Measurements from ENCODE around the gene LGALSL.

LGALSL gene

GRCh38 chr2:64474121-64474571 is 20.2 kb downstream of the LGALSL start:
- DNase-seq, result no peak

- DNase-seq, result no peak
These were observed 20.7 kb downstream of the LGALSL start for GRCh38 chr2:64474636-64475035.

DNA sequence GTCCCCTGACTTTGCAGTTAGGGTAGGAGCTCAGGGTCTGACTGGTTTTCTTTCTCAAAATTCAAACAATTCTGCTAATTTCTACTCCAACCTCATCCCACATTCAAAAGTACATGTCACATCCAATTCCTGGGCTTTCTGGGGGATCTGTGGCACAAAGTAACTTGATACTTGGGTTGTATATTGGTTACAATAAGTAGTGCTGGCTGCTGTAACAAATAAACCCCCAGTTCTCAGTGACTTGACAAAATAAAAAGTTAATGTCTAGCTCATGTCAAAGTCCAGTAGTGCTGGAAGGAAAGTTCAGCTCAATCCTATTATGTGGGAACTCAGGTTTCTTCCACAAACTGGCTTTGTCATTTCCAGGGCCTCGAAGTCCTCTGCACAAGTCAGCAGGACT is 23.1 kb downstream of the LGALSL start:
- DNase-seq, result no peak

DNA sequence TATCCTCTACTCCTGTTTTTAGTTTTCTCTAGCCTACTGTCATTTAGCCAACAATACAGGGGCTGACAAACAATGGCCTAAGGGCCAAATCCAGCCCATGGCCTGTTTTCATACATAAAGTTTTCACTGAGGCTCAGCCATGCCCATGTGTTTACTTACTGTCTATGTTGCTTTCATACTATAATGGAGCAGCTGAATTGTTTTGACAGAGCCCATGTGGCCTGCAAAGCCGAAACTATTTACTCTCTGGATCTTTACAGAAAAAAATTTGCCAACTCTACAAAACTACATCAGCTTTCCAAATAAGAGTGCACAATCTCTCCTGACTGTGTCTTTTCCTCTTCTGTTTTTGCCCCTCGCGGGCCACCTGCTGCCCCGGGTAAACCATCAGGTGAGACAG is 24.0 kb downstream of the LGALSL start:
- no peak for DNase-seq

GRCh38 chr2:64478502-64479230 is 24.7 kb downstream of the LGALSL start:
- DNase-seq, result no peak

DNA sequence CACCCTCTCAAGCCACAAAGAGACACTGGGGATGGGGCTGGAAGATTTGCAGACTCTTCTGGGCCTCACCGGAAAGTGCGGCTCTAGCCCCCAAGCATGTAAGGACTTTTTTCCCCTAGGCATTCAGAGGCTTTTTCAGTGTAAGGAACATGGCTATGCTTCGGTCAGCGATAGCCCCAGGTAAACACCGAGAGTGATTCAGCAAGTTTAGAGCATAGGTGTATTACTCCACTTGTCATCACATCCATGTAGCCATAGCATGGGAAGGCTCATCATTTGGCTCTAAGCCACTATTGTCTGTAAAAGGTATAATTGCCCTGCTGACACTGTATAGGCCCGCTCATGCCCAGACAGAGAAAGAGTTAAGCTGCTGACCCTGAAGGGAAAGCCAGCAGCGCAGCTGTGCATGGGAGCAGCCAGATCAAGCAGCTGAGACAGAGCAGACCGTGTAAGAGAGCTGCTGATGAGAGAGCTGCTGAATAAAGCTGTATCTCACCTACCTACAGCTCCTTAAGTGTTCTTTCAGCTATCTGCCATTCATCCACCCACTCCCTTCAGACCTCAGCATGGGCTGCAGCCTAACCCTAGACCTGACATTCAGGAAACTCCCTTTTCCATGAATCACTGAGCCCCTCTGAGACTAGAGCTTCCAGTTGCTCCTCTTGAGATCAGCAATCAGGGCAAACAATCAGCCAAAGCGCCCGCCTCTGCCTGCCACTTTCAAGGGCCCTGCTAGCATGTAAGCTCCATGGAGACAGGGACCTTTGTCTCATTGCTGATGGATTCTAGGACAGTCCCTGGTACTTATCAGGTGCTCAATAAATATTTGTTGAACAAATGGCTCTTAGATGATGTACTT is 25.5 kb downstream of the LGALSL start:
- no peak for DNase-seq

- no peak for DNase-seq
These were observed 27.7 kb downstream of the LGALSL start for GRCh38 chr2:64481665-64482064.

DNA sequence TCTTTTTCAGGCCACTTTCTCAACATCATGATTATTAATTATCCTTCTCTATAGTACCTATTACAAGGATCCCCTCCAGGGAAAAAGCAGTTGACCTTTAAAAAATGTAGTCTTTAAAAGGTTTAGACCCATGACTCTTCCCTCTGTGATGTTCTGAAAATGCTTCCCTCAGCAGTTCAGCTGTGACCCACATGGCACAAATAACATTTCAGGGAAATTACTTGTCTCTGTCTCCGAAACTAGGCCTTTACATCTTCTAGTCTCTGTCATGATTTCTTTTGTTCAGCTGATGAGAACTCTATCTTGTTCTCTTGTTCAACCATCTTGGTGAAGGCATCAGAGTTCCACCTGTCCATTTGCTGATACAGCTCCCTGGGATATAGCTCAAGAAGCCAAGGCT is 28.3 kb downstream of the LGALSL start:
- DNase-seq, result no peak

- DNase-seq, result no peak
These were observed 29.0 kb downstream of the LGALSL start for GRCh38 chr2:64482765-64483504.

GRCh38 chr2:64485331-64485730 is 31.4 kb downstream of the LGALSL start:
- no peak for DNase-seq

- DNase-seq, result peak; percentile 69
These were observed 32.0 kb downstream of the LGALSL start for GRCh38 chr2:64485961-64486360.

DNA sequence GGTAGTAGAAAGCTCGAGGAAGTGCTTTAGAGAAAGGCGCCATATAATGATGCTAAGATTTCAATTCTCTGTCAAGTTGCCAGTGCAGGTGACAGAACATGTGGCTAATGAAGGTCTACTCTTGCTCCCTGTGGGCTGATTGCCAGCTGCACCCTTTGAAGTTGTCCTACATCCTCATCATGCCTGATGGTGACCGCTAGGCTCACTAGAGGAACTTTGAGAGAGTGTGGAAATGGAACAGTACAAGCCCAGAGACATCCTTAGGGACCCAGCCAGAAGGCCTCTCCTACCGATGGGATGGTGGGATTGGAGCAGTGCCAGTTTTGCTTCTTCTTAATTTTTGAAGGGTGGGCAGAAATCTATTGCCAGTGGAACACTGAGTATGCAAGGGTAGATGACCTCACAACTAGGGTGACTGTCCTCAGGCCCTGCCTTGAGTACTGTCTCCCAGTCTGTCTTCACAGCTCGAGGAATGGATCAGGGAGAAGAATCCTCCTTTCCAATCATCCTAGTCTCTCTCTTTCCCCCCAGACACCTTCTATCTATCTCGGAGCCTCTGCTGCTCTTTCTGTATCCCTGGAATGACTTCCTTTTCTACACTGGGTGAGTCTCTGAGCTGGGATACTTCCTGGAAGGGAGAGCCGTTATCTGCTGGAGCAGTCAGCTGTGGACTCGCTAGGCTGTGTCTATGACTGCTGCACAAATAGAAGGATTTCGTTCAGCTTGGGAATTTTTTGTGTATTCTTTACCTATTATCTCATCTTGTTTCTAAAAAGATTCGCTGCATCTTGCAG is 33.5 kb downstream of the LGALSL start:
- no peak for DNase-seq

DNA sequence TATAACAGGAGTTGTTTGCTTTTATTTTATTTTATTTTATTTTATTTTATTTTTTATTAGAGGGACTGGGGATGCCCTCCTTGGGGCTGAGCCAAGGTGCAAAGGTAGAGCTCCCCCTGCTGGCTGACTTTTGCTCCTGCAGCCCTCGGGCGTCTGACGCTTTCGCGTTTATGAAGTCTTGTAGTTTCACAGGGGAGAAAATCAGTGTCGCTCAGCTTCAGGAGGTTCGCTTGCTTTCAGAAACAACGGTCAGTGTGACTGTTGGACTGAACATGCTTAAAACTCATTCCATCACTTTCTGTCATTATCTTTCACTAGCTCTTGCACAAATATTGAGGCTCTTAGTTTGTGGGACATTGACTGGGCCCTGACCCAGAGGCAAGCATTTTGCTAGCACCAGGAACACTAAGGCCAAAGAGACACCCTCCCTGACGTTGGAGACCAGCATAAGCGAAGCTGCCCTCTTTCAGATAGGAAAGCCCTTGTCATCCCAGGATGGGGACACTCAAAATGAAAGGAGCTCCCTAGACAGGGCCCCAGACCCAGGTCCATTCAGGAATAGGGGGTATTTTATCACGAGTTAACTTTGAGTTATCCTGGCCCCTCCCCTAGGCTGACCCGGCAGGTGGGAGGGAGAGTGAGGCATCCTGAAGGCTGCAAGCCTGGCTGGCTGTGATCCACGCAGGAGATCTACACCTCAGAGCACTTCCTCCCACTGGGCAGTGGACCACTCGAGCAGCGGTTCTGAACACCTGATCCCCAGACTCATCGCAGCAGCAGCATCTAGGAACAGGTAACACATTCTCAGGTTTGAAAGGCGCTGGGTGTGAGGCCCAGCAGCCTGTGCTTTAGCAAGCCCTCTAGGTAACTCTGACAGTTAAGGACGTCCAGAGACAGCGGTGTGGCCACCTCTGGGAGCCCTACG is 34.4 kb downstream of the LGALSL start:
- peak; percentile 69 for DNase-seq

- DNase-seq, result no peak
These were observed 35.3 kb downstream of the LGALSL start for GRCh38 chr2:64489081-64489751.

DNA sequence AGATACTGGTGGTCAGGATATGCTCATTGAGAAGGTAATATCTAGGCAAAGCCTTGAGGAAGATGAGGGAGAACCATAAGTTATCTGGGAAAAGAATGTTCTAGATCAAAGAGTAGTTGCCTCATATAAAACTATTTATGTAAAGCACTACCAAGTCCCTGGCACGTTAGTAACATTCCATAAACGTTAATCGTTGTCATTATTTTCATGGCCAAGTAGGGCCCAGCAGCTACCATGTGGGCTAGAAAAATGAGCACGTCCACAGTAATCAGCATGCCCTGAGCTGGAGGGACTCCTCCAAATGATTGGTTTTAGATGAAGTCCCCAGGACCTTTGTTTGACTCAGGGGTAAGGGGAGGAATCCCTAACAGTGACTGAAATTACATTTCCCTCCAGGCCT is 37.5 kb downstream of the LGALSL start:
- no peak for DNase-seq

DNA sequence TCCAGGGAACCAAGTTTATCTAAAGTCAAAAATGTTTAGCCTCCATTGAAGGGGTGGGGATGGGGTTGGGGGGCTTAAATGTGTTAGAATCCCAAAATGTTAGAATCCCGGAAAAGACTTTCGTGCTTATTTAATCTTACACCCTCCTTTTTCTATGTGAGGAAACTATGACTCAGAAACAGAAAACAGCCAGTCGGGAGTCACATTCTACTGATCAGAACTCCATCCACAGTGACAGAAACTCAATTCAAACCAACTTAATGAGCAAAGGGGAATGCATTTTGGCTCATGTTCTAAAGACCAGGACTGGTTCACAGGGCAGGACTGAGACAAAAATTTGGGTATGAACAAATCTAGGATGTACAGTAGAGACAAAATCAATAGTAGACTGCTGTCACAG is 38.3 kb downstream of the LGALSL start:
- DNase-seq, result no peak

GRCh38 chr2:64492821-64493220 is 38.9 kb downstream of the LGALSL start:
- no peak for DNase-seq

- no peak for DNase-seq
These were observed 39.8 kb downstream of the LGALSL start for GRCh38 chr2:64493788-64494187.

DNA sequence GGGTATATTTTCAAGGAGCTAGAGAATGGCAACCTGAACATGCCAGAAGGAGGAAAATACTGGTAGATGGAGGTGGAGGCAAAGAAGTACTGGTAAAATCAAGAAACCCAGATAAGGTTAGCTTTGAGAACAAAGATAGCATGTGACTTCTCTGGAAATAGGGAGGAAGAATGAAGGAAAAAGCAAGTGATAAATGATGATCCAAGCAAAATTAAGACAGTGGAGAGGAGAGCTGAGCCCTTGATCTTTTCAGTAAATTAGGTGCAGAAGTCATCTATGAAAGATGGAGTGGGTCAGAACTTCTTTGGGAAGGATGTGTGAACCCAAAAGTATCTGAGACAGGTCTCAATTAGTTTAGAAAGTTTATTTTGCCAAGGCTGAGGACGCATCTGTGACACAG is 44.5 kb downstream of the LGALSL start:
- no peak for DNase-seq

GRCh38 chr2:64500549-64500948 is 46.6 kb downstream of the LGALSL start:
- no peak for DNase-seq

GRCh38 chr2:64501946-64502345 is 48.0 kb downstream of the LGALSL start:
- DNase-seq, result no peak

Measured in femur (tissue), 1 donor.